Stimulated activated CD8-positive, alpha-beta memory T cell treated with anti-CD3 and anti-CD28 coated beads, Interleukin-7, amount 100 ng/mL, for 48 hours (primary cell): ENCODE measurements around the gene GP1BB.
A peak's percentile ranks its signal among the peaks of the same experiment; 100 is the strongest.

Source experiments
- DNase-seq, 2 donors: peaks; one replicate each; pipeline ENCODE4 v3.0.0-alpha.2; 2020; ENCODE audit warnings: low read depth in 1 of 2; ENCODE audit errors: extremely low read depth in 1 of 2

GP1BB gene

DNA sequence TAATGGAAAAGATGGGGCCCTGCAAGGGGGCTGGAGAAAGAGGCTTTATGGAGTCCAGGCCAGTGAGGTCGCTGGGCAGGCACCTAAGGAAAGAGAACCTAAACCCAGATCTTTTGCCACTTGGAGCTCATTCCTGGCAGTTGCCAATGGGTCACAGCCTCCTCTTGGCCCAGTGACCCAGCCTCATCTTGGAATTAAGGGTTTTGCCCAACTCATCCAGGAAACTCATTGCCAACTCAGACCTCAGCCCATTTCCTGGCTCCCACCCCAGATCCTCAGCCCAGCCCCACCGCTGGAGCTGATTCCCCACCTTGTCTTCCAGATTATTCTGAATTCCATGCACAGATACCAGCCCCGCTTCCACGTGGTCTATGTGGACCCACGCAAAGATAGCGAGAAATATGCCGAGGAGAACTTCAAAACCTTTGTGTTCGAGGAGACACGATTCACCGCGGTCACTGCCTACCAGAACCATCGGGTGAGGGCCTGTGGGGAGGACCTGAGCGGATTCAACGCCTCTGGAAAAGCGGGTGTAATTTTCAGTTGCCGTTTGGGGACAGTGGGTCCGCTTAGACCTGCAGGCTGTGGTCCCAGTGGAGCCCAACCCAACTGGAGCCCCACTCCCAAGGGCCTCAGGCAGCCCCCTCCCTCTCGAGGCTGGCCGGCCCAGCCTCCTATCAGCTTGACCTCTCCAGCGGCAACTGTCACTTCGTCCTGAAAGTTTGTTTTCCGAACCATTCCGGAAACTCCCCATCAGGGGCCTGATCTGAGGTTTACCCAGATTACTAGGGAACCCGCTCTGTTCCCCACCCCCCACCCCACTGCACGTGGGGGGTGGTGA lies 41.5 kb downstream of the GP1BB start:
- DNase-seq: no peak

DNA sequence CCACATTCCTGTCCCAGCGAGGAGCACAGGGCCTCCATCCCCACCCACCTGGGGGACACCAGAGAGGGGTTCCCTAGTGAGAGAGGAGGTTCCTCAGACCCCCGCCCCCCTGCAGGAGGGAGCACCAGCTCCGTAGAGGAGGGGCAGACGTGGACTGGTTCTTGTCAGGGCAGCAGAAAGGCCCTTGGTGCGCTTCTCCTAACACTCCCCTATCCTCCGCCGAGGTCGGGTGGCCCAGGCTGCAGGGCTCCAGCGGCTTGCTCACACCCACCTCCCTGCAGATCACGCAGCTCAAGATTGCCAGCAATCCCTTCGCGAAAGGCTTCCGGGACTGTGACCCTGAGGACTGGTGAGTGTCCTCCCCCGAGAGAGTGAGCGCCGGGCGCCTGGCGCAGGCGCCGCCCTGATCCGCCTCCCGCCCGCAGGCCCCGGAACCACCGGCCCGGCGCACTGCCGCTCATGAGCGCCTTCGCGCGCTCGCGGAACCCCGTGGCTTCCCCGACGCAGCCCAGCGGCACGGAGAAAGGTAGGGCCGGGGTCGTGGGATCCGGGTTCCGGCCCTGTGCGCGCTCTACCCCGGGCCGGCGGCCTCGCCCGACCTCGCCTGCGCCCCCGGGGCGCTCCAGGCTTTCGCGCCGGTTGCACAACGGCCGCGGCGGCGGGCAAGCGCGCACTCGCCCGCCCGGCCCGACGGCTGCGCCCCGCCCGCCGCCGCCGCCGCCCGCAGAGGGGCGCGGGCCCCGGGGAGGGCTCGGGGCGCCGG lies 42.3 kb downstream of the GP1BB start:
- DNase-seq: no peak

- DNase-seq: no peak
These were observed 42.8 kb downstream of the GP1BB start for GRCh38 chr22:19766240-19766510.

DNA sequence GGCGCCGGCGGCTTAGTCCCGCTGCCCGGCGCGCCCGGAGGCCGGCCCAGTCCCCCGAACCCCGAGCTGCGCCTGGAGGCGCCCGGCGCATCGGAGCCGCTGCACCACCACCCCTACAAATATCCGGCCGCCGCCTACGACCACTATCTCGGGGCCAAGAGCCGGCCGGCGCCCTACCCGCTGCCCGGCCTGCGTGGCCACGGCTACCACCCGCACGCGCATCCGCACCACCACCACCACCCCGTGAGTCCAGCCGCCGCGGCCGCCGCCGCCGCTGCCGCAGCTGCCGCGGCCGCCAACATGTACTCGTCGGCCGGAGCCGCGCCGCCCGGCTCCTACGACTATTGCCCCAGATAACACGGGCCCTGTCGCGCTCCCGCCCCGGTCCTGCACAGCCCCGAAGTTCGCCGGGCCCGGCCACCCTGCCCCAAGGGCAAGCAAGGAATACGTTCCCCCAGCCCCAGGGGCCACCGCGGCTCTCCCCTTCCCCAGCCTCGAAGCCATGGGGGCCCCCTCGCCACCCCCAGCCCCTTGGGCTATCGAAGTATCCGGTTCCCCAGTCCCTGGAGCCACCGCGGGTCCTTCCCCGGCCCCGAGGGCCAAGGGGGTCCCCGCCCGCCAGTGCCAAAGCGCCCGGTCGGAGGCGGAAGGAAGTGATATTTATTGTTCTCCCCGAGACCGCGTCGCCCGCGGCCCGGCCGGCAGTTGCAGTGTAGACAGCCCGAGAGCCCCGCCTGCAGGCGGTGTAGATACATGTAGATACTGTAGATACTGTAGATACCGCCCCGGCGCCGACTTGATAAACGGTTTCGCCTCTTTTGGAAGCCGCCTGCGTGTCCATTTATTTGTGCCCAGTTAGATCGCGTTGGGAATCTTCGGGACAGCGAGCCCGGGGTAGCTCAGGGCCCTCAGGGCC lies 43.4 kb downstream of the GP1BB start:
- DNase-seq: peak; percentile 22 to 42

DNA sequence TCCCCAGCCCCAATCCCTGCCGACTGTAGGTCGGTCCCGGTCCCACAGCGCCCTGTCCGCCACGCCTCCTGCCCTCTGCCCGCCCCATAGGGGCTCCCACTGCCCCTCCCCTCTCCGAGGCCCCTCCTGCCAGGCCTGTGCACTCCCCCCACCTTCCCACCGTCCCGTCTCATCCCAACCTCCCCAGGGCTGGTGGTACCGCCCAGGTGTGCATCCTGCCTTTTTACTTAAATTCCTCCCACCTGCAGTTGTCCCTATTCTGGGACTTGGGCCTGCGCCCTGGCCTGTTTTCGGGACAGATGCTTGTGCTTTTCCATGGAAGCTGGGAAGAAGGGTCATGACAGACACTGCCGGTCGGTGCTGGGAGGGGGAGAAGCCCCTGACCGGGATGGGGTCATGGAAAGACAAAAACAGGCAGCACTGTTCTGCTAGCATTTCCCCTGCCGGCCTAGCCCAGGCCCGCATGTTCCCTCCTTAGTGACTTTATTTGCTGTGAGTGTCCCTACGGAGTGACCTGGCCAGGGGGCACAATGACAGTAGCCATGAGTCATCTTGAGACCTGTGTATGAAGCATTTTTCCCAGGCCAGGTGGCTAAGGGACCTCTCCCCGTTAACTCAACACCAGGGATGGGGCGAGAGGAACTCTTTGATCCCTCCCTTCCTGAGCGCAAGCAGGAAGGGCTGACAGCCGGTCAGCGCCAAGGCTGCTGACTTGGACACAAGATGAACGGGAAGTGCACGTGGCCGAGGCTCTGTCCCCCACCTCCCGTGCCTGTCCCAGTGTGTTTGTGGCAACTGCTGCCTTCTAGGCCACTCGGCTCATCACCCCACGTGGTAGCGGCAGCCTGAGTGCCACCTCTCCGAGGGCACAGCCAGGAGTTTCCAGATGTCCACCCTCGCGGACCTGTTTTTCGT lies 44.3 kb downstream of the GP1BB start:
- no peak for DNase-seq

DNA sequence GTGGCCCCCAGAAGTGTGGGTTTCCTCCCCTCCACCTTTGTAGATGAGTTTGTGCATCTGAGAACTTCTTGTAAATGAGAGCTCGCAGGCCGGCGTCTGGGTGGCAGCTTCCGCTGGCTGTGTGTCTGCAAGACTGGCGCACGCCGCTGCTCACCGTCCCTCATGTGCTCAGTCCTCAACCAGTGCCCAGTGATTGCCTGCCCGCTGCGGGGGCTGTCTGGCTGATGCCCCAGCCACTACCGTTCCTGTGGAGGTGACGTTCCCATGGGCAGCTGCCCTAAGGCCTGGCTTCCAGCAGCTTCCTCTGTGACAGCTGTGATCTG lies 46.0 kb downstream of the GP1BB start:
- DNase-seq: no peak

DNA sequence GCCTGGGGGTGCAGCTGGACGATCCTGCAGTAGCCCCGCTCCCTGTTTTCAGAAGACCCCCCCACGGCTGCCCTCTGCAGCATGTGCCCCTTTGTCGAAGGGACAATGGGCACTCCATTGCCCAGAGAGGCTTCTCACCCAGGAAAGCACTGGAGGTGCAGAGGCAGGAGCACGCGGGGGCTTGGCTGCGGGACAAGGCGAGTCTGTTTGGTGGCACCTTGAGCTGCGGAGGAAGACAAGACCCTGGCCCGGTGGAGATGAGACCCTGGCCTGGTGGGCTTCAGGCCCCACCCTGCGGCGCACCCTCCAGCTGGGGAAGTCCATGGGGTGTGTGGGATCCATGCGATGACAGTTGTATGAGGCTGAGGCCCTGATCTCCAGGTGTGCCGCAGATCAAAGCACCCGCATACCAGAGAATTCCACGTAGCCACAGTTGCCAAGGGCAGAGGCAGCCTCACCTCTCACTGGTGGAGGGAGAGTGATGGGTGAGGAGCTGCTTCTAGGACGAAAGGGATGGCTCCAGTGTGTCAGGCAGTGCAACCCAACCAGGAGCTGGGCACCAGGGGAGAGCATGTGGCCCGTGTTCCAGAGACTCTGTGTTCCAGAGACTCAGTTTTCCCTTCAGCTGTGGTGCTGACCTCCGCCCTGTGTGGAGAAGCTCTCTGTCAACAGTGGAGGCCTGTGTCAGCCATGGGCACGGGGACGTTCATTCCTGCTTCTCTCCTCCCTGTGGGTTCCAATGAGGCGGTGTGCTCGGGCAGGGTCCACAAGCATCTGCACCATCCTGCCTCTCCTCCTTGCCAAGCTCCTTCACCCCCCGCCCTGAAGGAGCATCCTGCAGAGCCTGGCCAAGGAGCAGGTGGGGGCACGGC lies 47.2 kb downstream of the GP1BB start:
- DNase-seq: no peak

GRCh38 chr22:19772422-19772672 lies 49.0 kb downstream of the GP1BB start:
- DNase-seq: no peak

GRCh38 chr22:19772673-19773469 lies 49.5 kb downstream of the GP1BB start:
- no peak for DNase-seq

DNA sequence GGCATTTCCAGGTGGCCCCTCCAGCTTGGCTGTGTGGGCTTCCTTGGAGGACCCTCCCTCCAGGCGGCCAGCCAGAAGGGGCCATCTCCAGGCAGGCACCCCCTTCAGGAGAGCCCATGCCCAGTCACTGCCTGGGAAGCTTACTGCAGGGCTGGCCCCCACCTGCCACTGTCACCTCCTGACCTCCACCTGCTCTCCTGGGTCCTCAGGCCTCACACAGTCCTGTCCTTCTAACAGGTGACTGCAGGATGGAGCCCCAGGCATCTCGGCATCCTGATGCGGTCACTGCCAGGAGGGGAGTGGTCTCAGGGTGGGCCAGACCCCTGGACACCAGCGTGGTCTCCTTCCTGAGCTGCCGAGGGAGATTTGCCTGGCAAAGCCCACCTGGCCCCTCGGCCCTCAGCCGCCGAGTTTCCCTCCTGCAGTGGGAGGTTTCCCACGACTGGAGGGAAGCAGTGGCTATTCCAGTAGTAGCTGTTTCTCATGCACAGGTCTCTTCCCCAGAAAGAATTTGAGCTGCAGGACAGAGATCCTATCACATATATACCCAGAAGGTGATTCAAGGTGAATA lies 50.2 kb downstream of the GP1BB start:
- no peak for DNase-seq
